Skeletal muscle tissue (tissue), 4 donors: ENCODE measurements around the gene VCX3A. TPM values are rescaled to one million over a fixed set of nuclear protein-coding genes. Genes with fewer than 3 reads are reported as not detected.
"Not testable (repeated sequence)": the region's sequence is repeated elsewhere in the genome, so short reads cannot be mapped to it uniquely, and the experiment has no call there.

Experiments
- H3K27ac ChIP-seq: one replicate; pipeline ENCODE4 v1.7.0; 2013; ENCODE audit warnings: mild to moderate bottlenecking, low read depth, low read length, inconsistent platforms
- H3K27me3 ChIP-seq, 3 donors: one replicate each; pipeline ENCODE4 v1.7.0; 2013; ENCODE audit warnings: low read length in 3 of 3; ENCODE audit not compliant: control insufficient read depth in 3 of 3, insufficient read depth in 3 of 3
- H3K36me3 ChIP-seq, 3 donors: one replicate each; pipeline ENCODE4 v1.7.0; 2013; ENCODE audit warnings: low read length in 3 of 3; ENCODE audit not compliant: control insufficient read depth in 3 of 3, insufficient read depth in 3 of 3
- H3K4me1 ChIP-seq, 3 donors: one replicate each; pipeline ENCODE4 v1.7.0; 2013; ENCODE audit warnings: low read length in 3 of 3, mild to moderate bottlenecking in 3 of 3; ENCODE audit not compliant: control insufficient read depth in 3 of 3, insufficient read depth in 3 of 3
- H3K4me3 ChIP-seq, 3 donors: one replicate each; pipeline ENCODE4 v1.7.0; 2013; ENCODE audit warnings: low read length in 3 of 3
- H3K9ac ChIP-seq, 3 donors: one replicate each; pipeline ENCODE4 v1.7.0; 2013; ENCODE audit warnings: low read length in 3 of 3, mild to moderate bottlenecking in 3 of 3, moderate library complexity in 2 of 3, low read depth in 1 of 3
- H3K9me3 ChIP-seq, 3 donors: one replicate each; pipeline ENCODE4 v1.7.0; 2013; ENCODE audit warnings: low read length in 3 of 3; ENCODE audit not compliant: control insufficient read depth in 3 of 3
- total RNA-seq: library from RNA; depleted of rRNA; stranded (reverse); fragments of >200 nt; gene quantifications from one replicate; pipeline ENCODE4 v1.2.3, GENCODE V29; 2014
- donor health status: Osteomylitis.

VCX3A gene
- total RNA-seq, result not detected

- not testable (repeated sequence) for H3K27ac ChIP-seq, H3K4me3 ChIP-seq, H3K36me3 ChIP-seq, H3K9ac ChIP-seq, H3K9me3 ChIP-seq, H3K27me3 ChIP-seq, H3K4me1 ChIP-seq
These were observed at the start of gene VCX3A for GRCh38 chrX:6535018-6535417. Gene VCX3A, minus strand, starts transcription at chrX:6535118. Its CDS starts 621 bp downstream, at chrX:6534497.

DNA sequence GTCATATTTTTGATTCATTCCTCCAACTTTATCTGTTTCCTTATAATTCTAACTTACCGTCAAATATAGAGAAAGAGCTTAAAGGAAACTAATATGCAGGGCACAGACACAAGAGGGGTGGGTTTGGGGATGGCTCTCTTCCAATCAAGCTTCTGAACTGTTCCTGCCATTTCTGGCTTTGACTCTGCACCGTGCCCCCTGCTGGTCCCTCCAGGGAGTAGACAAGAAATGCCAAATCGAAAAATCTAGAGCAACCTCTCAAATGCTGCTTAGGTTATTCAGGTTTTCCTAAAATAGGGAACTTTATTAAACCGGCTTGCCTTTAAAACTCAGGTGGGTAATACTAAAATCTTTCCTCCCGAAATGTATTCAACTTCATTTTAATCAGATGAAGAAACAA, 39.8 kb upstream of the VCX3A start:
- H3K4me1 ChIP-seq, result no peaks in the 10 kb centered on the region
- H3K9me3 ChIP-seq, result no peaks in the 10 kb centered on the region
- no peaks in the 10 kb centered on the region for H3K27me3 ChIP-seq
- H3K4me3 ChIP-seq, result no peak overlapping the region
- H3K9ac ChIP-seq, result no peak overlapping the region
- no peaks in the 10 kb centered on the region for H3K36me3 ChIP-seq
- no peak overlapping the region for H3K27ac ChIP-seq

DNA sequence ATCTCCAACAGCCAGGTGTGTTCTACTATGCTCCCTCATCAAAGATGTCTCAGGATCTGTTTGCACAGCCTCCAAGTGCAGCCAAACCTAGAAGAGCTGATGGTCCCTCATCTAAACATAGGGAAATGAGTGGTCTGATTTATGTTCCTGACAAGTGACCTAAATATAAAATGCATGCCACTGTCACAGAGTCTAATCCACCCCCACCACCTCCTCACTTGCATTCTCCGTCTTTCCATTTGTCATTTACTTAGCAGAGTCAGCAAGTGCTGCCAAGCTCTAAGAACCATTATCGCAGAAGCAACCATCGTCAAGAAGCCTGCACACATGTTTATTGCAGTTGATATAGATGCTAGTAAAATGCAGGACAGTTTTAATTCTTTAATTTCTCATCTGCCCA, 33.1 kb upstream of the VCX3A start:
- H3K36me3 ChIP-seq, result no peaks in the 10 kb centered on the region
- no peak overlapping the region for H3K4me3 ChIP-seq
- H3K4me1 ChIP-seq, result no peaks in the 10 kb centered on the region
- no peaks in the 10 kb centered on the region for H3K27me3 ChIP-seq
- no peak overlapping the region for H3K27ac ChIP-seq
- H3K9ac ChIP-seq, result no peak overlapping the region
- no peaks in the 10 kb centered on the region for H3K9me3 ChIP-seq

- no peaks in the 10 kb centered on the region for H3K36me3 ChIP-seq
- no peaks in the 10 kb centered on the region for H3K9me3 ChIP-seq
- no peaks in the 10 kb centered on the region for H3K27me3 ChIP-seq
- H3K4me1 ChIP-seq, result no peaks in the 10 kb centered on the region
- no peak overlapping the region for H3K4me3 ChIP-seq
- no peak overlapping the region for H3K9ac ChIP-seq
- no peak overlapping the region for H3K27ac ChIP-seq
These were observed 24.1 kb upstream of the VCX3A start for GRCh38 chrX:6558979-6559378.

GRCh38 chrX:6557690-6558089, 22.8 kb upstream of the VCX3A start:
- H3K4me1 ChIP-seq, result no peaks in the 10 kb centered on the region
- no peaks in the 10 kb centered on the region for H3K9me3 ChIP-seq
- H3K9ac ChIP-seq, result no peak overlapping the region
- H3K27me3 ChIP-seq, result no peaks in the 10 kb centered on the region
- no peak overlapping the region for H3K27ac ChIP-seq
- no peaks in the 10 kb centered on the region for H3K36me3 ChIP-seq
- H3K4me3 ChIP-seq, result no peak overlapping the region

GRCh38 chrX:6550999-6551398, 16.1 kb upstream of the VCX3A start:
- Histone ChIP-seq H3K27me3 (no peaks in the 10 kb centered on the region), H3K4me3 (no peak overlapping the region), H3K4me1 (no peaks in the 10 kb centered on the region), H3K27ac (no peak overlapping the region), H3K9ac (no peak overlapping the region), H3K36me3 (no peaks in the 10 kb centered on the region), H3K9me3 (peaks cover 0 to 4% (median 0%) of the 10 kb centered on the region in 3 donors)

DNA sequence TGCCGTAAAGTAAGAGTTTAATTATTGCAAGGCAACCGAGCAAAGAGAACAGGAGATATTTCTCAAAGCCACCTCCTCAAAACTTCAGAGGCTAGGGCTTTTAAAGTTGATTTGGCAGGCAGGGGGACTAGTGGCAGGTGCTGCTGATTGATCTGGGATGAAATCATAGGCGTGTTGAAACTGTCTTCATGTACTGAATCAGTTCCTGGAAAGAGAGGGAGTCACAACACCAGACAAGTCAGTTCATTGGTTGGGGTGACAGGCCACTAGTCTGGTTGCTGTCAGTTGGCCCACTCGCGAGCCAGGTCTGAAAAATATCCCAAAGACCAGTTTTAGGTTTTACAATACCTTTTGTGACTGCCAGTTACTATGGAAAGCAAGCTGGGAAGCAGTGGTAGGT, 10.8 kb upstream of the VCX3A start:
- Histone ChIP-seq H3K9me3 (peaks cover 0 to 4% (median 0%) of the 10 kb centered on the region in 3 donors), H3K4me1 (no peaks in the 10 kb centered on the region), H3K4me3 (no peak overlapping the region), H3K27ac (no peak overlapping the region), H3K9ac (no peak overlapping the region), H3K36me3 (no peaks in the 10 kb centered on the region), H3K27me3 (no peaks in the 10 kb centered on the region)

DNA sequence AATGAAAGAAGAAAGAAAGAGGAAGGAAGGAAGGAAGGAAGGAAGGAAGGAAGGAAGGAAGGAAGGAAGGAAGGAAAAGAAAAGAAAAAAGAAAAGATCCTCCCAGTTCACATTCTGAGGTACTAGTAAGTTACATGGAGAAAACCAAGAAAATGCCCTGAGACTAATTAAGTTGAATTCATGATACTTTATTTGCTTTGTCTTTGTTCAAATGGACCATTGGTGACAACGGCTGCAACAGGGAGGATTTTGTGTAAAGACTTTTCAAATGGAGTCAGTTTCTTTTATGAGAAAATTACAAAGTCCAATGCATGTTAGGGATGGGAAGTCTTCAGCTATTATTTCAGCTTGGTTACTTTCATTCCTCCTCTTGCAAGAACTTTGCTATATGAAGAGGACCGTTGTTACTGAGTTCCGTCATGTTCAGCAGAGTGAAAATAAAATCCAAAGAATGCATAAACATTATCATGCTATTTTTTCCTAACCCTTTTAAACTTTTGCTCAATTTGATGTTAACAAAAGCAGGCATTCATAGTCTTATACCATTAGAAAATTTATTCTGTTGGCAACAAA, 8.3 kb downstream of the VCX3A start:
- Histone ChIP-seq H3K9me3 (no peaks in the 10 kb centered on the region), H3K4me3 (no peak overlapping the region), H3K9ac (no peak overlapping the region), H3K4me1 (no peaks in the 10 kb centered on the region), H3K27me3 (no peaks in the 10 kb centered on the region), H3K27ac (no peak overlapping the region), H3K36me3 (no peaks in the 10 kb centered on the region)

DNA sequence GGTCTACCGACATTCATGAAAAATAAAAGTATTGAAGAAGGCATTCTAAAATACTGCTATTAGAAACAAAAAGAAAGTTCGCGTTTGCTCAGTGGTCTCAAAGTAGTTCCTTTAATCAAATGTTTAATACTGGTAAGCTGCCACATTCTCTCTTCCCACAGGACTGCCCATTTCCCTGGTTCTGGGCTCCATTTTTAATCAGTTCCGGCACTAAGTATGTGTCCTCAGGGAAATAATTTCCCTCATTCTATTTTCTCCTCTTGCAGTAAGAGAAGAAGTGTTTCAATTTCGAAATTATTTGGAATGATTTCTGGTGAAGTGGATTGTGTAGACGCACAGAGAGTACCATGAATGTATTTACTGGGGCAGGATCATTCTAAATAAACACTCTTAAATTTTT, 17.5 kb downstream of the VCX3A start:
- no peak overlapping the region for H3K4me3 ChIP-seq
- no peaks in the 10 kb centered on the region for H3K27me3 ChIP-seq
- no peaks in the 10 kb centered on the region for H3K9me3 ChIP-seq
- no peak overlapping the region for H3K9ac ChIP-seq
- H3K4me1 ChIP-seq, result no peaks in the 10 kb centered on the region
- H3K36me3 ChIP-seq, result no peaks in the 10 kb centered on the region
- no peak overlapping the region for H3K27ac ChIP-seq

GRCh38 chrX:6506444-6506843, 28.5 kb downstream of the VCX3A start:
- Histone ChIP-seq H3K9ac (no peak overlapping the region), H3K4me3 (no peak overlapping the region)

DNA sequence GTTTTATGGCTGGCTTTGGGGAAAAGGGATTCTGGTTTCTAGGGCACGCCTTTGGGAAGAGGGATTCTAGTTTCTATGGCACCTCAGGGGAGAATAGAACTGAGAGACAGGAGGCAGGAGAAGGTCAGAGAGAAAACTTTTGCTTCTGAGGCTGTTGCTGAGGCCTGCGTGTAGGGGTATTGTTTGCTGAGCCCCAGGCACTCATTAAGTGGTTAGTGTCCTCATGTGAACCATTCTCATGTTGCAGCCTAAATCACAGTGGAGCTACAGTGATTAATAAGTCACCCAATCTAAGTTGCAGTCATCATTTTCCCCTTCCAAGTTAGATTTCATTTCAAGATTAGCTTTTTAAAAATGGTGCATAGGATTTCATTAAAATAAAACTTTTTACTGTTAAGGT, 29.0 kb downstream of the VCX3A start:
- no peak overlapping the region for H3K9ac ChIP-seq

More at GRCh38 chrX:6506444-6506843, 28.5 kb downstream of the VCX3A start:
- no peak overlapping the region for H3K27ac ChIP-seq
- no peaks in the 10 kb centered on the region for H3K36me3 ChIP-seq
- no peaks in the 10 kb centered on the region for H3K9me3 ChIP-seq
- no peaks in the 10 kb centered on the region for H3K27me3 ChIP-seq
- H3K4me1 ChIP-seq, result no peaks in the 10 kb centered on the region

More for the DNA sequence above, 29.0 kb downstream of the VCX3A start:
- H3K9me3 ChIP-seq, result no peaks in the 10 kb centered on the region
- H3K36me3 ChIP-seq, result no peaks in the 10 kb centered on the region
- no peak overlapping the region for H3K4me3 ChIP-seq
- no peaks in the 10 kb centered on the region for H3K4me1 ChIP-seq
- no peak overlapping the region for H3K27ac ChIP-seq
- H3K27me3 ChIP-seq, result no peaks in the 10 kb centered on the region
